Measurements from ENCODE around the gene HMCN1.
A peak's percentile ranks its signal among the peaks of the same experiment; 100 is the strongest.
"Not testable (repeated sequence)": the region's sequence is repeated elsewhere in the genome, so short reads cannot be mapped to it uniquely, and the experiment has no call there.

The HMCN1 gene

GRCh38 chr1:185742403-185742802 lies 8.2 kb downstream of the HMCN1 start:
- DNase-seq, result no peak

GRCh38 chr1:185745165-185745564 lies 11.0 kb downstream of the HMCN1 start:
- no peak for DNase-seq

- peak; percentile 73 for DNase-seq
Observed at GRCh38 chr1:185759061-185759460, 24.9 kb downstream of the HMCN1 start.

- no peak for DNase-seq
Observed at GRCh38 chr1:185761841-185762240, 27.6 kb downstream of the HMCN1 start.

- DNase-seq, result no peak
Observed at GRCh38 chr1:185767508-185768120, 33.4 kb downstream of the HMCN1 start.

GRCh38 chr1:185768371-185768770 lies 34.2 kb downstream of the HMCN1 start:
- no peak for DNase-seq

- DNase-seq, result no peak
Observed at GRCh38 chr1:185769136-185769535, 34.9 kb downstream of the HMCN1 start.

GRCh38 chr1:185774394-185774793 lies 40.2 kb downstream of the HMCN1 start:
- DNase-seq, result no peak

GRCh38 chr1:185775501-185775900 lies 41.3 kb downstream of the HMCN1 start:
- peak; percentile 90 for DNase-seq

- no peak for DNase-seq
Observed at GRCh38 chr1:185776522-185776921, 42.3 kb downstream of the HMCN1 start.

GRCh38 chr1:185783860-185784259 lies 49.7 kb downstream of the HMCN1 start:
- DNase-seq, result not testable (repeated sequence)

- no peak for DNase-seq
Observed at GRCh38 chr1:185785586-185785985, 51.4 kb downstream of the HMCN1 start.

- DNase-seq, result no peak
Observed at GRCh38 chr1:185786524-185786923, 52.3 kb downstream of the HMCN1 start.

GRCh38 chr1:185787238-185787637 lies 53.0 kb downstream of the HMCN1 start:
- DNase-seq, result no peak

- no peak for DNase-seq
Observed at GRCh38 chr1:185788386-185788785, 54.2 kb downstream of the HMCN1 start.

- DNase-seq, result no peak
Observed at GRCh38 chr1:185789501-185790193, 55.5 kb downstream of the HMCN1 start.

- no peak for DNase-seq
Observed at GRCh38 chr1:185790194-185790735, 56.1 kb downstream of the HMCN1 start.

- DNase-seq, result no peak
Observed at GRCh38 chr1:185792040-185792439, 57.8 kb downstream of the HMCN1 start.

GRCh38 chr1:185794495-185794894 lies 60.3 kb downstream of the HMCN1 start:
- DNase-seq, result not testable (repeated sequence)

- DNase-seq, result no peak
Observed at GRCh38 chr1:185795181-185795580, 61.0 kb downstream of the HMCN1 start.

GRCh38 chr1:185798505-185798904 lies 64.3 kb downstream of the HMCN1 start:
- DNase-seq, result no peak

- no peak for DNase-seq
Observed at GRCh38 chr1:185803241-185803640, 69.0 kb downstream of the HMCN1 start.

- no peak for DNase-seq
Observed at GRCh38 chr1:185804206-185804605, 70.0 kb downstream of the HMCN1 start.

GRCh38 chr1:185804608-185805007 lies 70.4 kb downstream of the HMCN1 start:
- DNase-seq, result no peak

- no peak for DNase-seq
Observed at GRCh38 chr1:185807275-185807674, 73.1 kb downstream of the HMCN1 start.

Data from DMS 273 treated with DMSO at 0.1 percent for 48 hours (cell line).